SK-N-SH (cell line): ENCODE data around the gene TMPRSS11D. TPM values are rescaled to one million over a fixed set of nuclear protein-coding genes. Genes with fewer than 3 reads are reported as not detected.

Source experiments
- CTCF ChIA-PET: fragments of 300-600, 350-600 bp; formaldehyde crosslinking; extraction: SDS; loops from one replicate; lab custom pipeline; 2021; lab: Yijun Ruan, JAX
- POLR2A ChIA-PET: fragments of 350-600 bp; sonication (Branson Sonifier 250); formaldehyde crosslinking; extraction: SDS; loops from one replicate; lab custom pipeline; 2020; ENCODE audit warnings: antibody characterized with exemption, inconsistent platforms; lab: Yijun Ruan, JAX
- DNase-seq: peaks from one replicate; pipeline ENCODE4 v3.0.0; 2012
- H2AFZ ChIP-seq: fragments of 200-600 bp; sonication (generic); 2 replicates; pipeline ENCODE4 v1.8.1; 2016; ENCODE audit warnings: antibody characterized with exemption, mild to moderate bottlenecking, low read depth
- H3F3A ChIP-seq: fragments of 200-600 bp; sonication (generic); replicated peaks from 2 replicates; pipeline ENCODE3; 2016; ENCODE audit warnings: antibody characterized with exemption, mild to moderate bottlenecking; ENCODE audit not compliant: insufficient read depth
- H3K27ac ChIP-seq, 2 experiments: fragments of 200-500 bp in 1 of 2; fragments of 200-600 bp in 1 of 2; sonication (Bioruptor generic) in 1 of 2; sonication (generic), shearing (Covaris generic) in 1 of 2; 2 replicates each; pipeline versions ENCODE4 v1.5.1 to v1.6.1; 2014 to 2016; ENCODE audit warnings: low read depth in 2 of 2, inconsistent platforms in 1 of 2, low read length in 1 of 2, mild to moderate bottlenecking in 1 of 2, mixed read lengths in 1 of 2
- H3K27me3 ChIP-seq: fragments of 200-600 bp; sonication (generic), shearing (Covaris generic); 2 replicates; pipeline ENCODE4 v1.6.1; 2016; ENCODE audit warnings: mixed run types; ENCODE audit not compliant: insufficient read depth
- H3K36me3 ChIP-seq, 2 experiments: fragments of 200-500 bp in 1 of 2; fragments of 200-600 bp in 1 of 2; sonication (Bioruptor generic) in 1 of 2; sonication (generic) in 1 of 2; replicated peaks in 1 of 2; 2 replicates each; pipeline versions ENCODE3 to v1.5.1; 2014 to 2016; ENCODE audit warnings: low read length in 1 of 2, mild to moderate bottlenecking in 1 of 2; ENCODE audit not compliant: insufficient read depth in 2 of 2, control insufficient read depth in 1 of 2
- H3K4me1 ChIP-seq, 2 experiments: fragments of 200-500 bp in 1 of 2; fragments of 200-600 bp in 1 of 2; sonication (Bioruptor generic) in 1 of 2; sonication (generic), shearing (Covaris generic) in 1 of 2; 2 replicates each; pipeline versions ENCODE4 v1.5.1 to v1.6.1; 2014 to 2016; ENCODE audit warnings: low read depth in 1 of 2, low read length in 1 of 2, mixed run types in 1 of 2; ENCODE audit not compliant: insufficient read depth in 2 of 2, control insufficient read depth in 1 of 2
- H3K4me2 ChIP-seq: fragments of 200-600 bp; sonication (generic), shearing (Covaris generic); 2 replicates; pipeline ENCODE4 v1.6.1; 2017; ENCODE audit warnings: mixed run types
- H3K4me3 ChIP-seq, 2 experiments: fragments of 200-500 bp in 1 of 2; fragments of 200-600 bp in 1 of 2; sonication (Bioruptor generic) in 1 of 2; sonication (generic), shearing (Covaris generic) in 1 of 2; 2 replicates each; pipeline versions ENCODE4 v1.5.1 to v1.8.1; 2014 to 2016; ENCODE audit warnings: low read depth in 2 of 2, inconsistent platforms in 1 of 2, low read length in 1 of 2, mild to moderate bottlenecking in 1 of 2, mixed read lengths in 1 of 2, moderate library complexity in 1 of 2
- H3K79me2 ChIP-seq: fragments of 200-600 bp; sonication (generic); 2 replicates; pipeline ENCODE4 v1.8.1; 2017; ENCODE audit warnings: mild to moderate bottlenecking; ENCODE audit not compliant: insufficient read depth
- H3K9ac ChIP-seq: fragments of 200-600 bp; sonication (generic); 2 replicates; pipeline ENCODE4 v1.6.1; 2017; ENCODE audit warnings: mixed run types
- H3K9me2 ChIP-seq: fragments of 200-600 bp; sonication (generic); 2 replicates; pipeline ENCODE4 v1.6.1; 2017; ENCODE audit warnings: mixed run types
- H3K9me3 ChIP-seq: fragments of 200-600 bp; sonication (generic); 2 replicates; pipeline ENCODE4 v1.6.1; 2017; ENCODE audit warnings: mixed run types, mild to moderate bottlenecking, moderate library complexity
- H4K20me1 ChIP-seq: fragments of 200-600 bp; sonication (generic); 2 replicates; pipeline ENCODE4 v1.6.1; 2017; ENCODE audit warnings: mild to moderate bottlenecking, mixed run types; ENCODE audit not compliant: insufficient read depth
- CHD2 ChIP-seq: fragments of 150-350 bp; IDR thresholded peaks from 2 replicates; pipeline ENCODE4 v1.6.1; 2018; ENCODE audit warnings: low read length; ENCODE audit not compliant: partially characterized antibody
- CTCF ChIP-seq: fragments of 200-600 bp; sonication (generic); IDR thresholded peaks from 2 replicates; pipeline ENCODE4 v1.6.1; 2017; ENCODE audit warnings: antibody characterized with exemption, mild to moderate bottlenecking, moderate library complexity
- EP300 ChIP-seq, 2 experiments: IDR thresholded peaks; 2 replicates each; pipeline versions ENCODE4 v1.4.0 to v1.6.1; 2012; ENCODE audit warnings: borderline replicate concordance in 1 of 2, low read depth in 1 of 2, low read length in 1 of 2
- GATA2 ChIP-seq: sonication (generic); formaldehyde crosslinking; IDR thresholded peaks from 2 replicates; pipeline ENCODE4 v1.5.0; 2020; ENCODE audit warnings: mild to moderate bottlenecking, missing genetic modification reagents
- JUND ChIP-seq: IDR thresholded peaks from 2 replicates; pipeline ENCODE4 v1.4.0; 2012
- MXI1 ChIP-seq: IDR thresholded peaks from 2 replicates; pipeline ENCODE4 v1.6.1; 2012; ENCODE audit warnings: mild to moderate bottlenecking, low read depth, low read length, improper control_type of control experiment
- NFIC ChIP-seq: IDR thresholded peaks from 2 replicates; pipeline ENCODE4 v1.4.0; 2012; ENCODE audit warnings: borderline replicate concordance
- NRF1 ChIP-seq: IDR thresholded peaks from 2 replicates; pipeline ENCODE4 v1.6.1; 2012; ENCODE audit warnings: low read depth, mild to moderate bottlenecking, low read length
- PBX3 ChIP-seq: IDR thresholded peaks from 2 replicates; pipeline ENCODE4; 2012
- POLR2AphosphoS5 ChIP-seq: IDR thresholded peaks from 2 replicates; pipeline ENCODE4 v1.6.1; 2012; ENCODE audit warnings: low read depth, low read length
- RFX5 ChIP-seq: IDR thresholded peaks from 2 replicates; pipeline ENCODE4 v1.6.1; 2012; ENCODE audit warnings: mild to moderate bottlenecking, improper control_type of control experiment, low read length
- RXRA ChIP-seq: IDR thresholded peaks from 2 replicates; pipeline ENCODE4 v1.4.0; 2012; ENCODE audit warnings: low read depth, mild to moderate bottlenecking, borderline replicate concordance
- SIN3A ChIP-seq: IDR thresholded peaks from 2 replicates; pipeline ENCODE4 v1.6.1; 2012; ENCODE audit warnings: low read depth, mild to moderate bottlenecking, low read length, moderate library complexity, borderline replicate concordance
- TAF1 ChIP-seq: IDR thresholded peaks from 2 replicates; pipeline ENCODE4 v1.6.1; 2012; ENCODE audit warnings: low read depth, mild to moderate bottlenecking, low read length, moderate library complexity, borderline replicate concordance
- TCF12 ChIP-seq: IDR thresholded peaks from 2 replicates; pipeline ENCODE4 v1.4.0; 2012
- ZBTB33 ChIP-seq: IDR thresholded peaks from 2 replicates; pipeline ENCODE4 v1.4.0; 2012; ENCODE audit warnings: low read depth, borderline replicate concordance
- WGBS: methylation state at CpG from one replicate; pipeline ENCODE4 v1.1.6; 2017; ENCODE audit warnings: low lambda C conversion rate; 5-methylcytosine and 5-hydroxymethylcytosine counted together
- polyA plus RNA-seq, 3 experiments: library from polyadenylated mRNA; depleted of rRNA; stranded (reverse); fragments of >200 nt; gene quantifications; 2 replicates each; pipeline ENCODE4 v1.2.3, GENCODE V29; 2012
- TF ChIP-seq, protein P1 (sequence below): IDR thresholded peaks from 2 replicates; pipeline ENCODE4 v1.6.1; 2012; ENCODE audit warnings: mild to moderate bottlenecking, low read depth, low read length, moderate library complexity

Gene TMPRSS11D
- polyA plus RNA-seq, 1 of the 3 experiments (the other 2 are of a cell fraction), result 0.02 TPM

DNA sequence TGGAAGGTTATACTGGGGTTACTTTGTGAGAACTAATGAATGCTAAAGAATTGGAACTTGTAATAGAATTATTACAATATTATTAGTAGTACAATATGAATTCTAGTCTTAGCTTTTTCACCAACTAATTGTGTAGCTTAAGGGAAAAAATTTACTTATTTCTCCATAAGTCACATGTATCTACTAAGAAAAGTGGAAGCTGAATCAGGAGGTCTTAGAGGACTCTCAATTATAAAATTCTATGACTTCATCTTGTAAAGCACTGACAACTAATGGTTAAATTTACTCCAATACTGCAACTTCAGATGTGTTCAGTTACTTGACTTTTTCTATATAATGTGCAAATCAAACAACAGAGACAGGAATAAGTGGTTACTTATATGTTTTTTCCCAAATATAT is 899 bp upstream of the TMPRSS11D start:
- no peaks in the 10 kb centered on the region for H3K36me3 ChIP-seq
- no peak for DNase-seq
- ChIA-PET CTCF (no interaction called here), POLR2A (no interaction called here)
- H3K27me3 ChIP-seq, result no peaks in the 10 kb centered on the region
- no peak overlapping the region for H3K4me3 ChIP-seq
- H3K9ac ChIP-seq, result no peak overlapping the region
- no peaks in the 10 kb centered on the region for H3K79me2 ChIP-seq
- H3K9me2 ChIP-seq, result no peaks in the 10 kb centered on the region; the same call in 1 of the 2 replicates
- H3K4me2 ChIP-seq, result no peak overlapping the region
- peak overlapping the region in 1 of 2 experiments; percentile 86; a peak in 1 of 4 replicates for H3K27ac ChIP-seq
- TF ChIP-seq POLR2AphosphoS5 (no peak), RFX5 (no peak), ZBTB33 (no peak), MXI1 (no peak)
- TF ChIP-seq, all 33 proteins: peak for 0
- Histone ChIP-seq H2AFZ (no peak overlapping the region; the same call in 1 of the 2 replicates), H3K4me1 (peaks cover 0 to 8% of the 10 kb centered on the region in 2 experiments; a peak in 2 of 4 replicates), H3F3A (peaks cover 19% of the 10 kb centered on the region), H4K20me1 (no peaks in the 10 kb centered on the region), H3K9me3 (no peaks in the 10 kb centered on the region)

GRCh38 chr4:67883458-67883857 is 344 bp downstream of the TMPRSS11D start:
- Histone ChIP-seq H4K20me1 (no peaks in the 10 kb centered on the region), H3K4me1 (peaks cover 0 to 8% of the 10 kb centered on the region in 2 experiments; a peak in 2 of 4 replicates), H3K79me2 (no peaks in the 10 kb centered on the region), H3K9me2 (no peaks in the 10 kb centered on the region; the same call in 1 of the 2 replicates), H3K4me2 (no peak overlapping the region), H3K4me3 (no peak overlapping the region), H3K27ac (no peak overlapping the region), H3K27me3 (no peaks in the 10 kb centered on the region), H3K9ac (no peak overlapping the region), H3F3A (peaks cover 19% of the 10 kb centered on the region), H3K36me3 (no peaks in the 10 kb centered on the region), H3K9me3 (no peaks in the 10 kb centered on the region), H2AFZ (no peak overlapping the region)
- ChIA-PET CTCF (interaction anchor here (0.9 kb wide), 1 partner anchor 17 kb away, joined by 3 read pairs; no protein-coding TSS in a partner anchor), POLR2A (no interaction called here)
- DNase-seq, result no peak
- no peak for TF ChIP-seq GATA2 (CRISPR knock-in tag)
- TF ChIP-seq TCF12, result no peak
- no peak for TF ChIP-seq NRF1
- TF ChIP-seq NFIC, result no peak
- TF ChIP-seq, protein P1, sequence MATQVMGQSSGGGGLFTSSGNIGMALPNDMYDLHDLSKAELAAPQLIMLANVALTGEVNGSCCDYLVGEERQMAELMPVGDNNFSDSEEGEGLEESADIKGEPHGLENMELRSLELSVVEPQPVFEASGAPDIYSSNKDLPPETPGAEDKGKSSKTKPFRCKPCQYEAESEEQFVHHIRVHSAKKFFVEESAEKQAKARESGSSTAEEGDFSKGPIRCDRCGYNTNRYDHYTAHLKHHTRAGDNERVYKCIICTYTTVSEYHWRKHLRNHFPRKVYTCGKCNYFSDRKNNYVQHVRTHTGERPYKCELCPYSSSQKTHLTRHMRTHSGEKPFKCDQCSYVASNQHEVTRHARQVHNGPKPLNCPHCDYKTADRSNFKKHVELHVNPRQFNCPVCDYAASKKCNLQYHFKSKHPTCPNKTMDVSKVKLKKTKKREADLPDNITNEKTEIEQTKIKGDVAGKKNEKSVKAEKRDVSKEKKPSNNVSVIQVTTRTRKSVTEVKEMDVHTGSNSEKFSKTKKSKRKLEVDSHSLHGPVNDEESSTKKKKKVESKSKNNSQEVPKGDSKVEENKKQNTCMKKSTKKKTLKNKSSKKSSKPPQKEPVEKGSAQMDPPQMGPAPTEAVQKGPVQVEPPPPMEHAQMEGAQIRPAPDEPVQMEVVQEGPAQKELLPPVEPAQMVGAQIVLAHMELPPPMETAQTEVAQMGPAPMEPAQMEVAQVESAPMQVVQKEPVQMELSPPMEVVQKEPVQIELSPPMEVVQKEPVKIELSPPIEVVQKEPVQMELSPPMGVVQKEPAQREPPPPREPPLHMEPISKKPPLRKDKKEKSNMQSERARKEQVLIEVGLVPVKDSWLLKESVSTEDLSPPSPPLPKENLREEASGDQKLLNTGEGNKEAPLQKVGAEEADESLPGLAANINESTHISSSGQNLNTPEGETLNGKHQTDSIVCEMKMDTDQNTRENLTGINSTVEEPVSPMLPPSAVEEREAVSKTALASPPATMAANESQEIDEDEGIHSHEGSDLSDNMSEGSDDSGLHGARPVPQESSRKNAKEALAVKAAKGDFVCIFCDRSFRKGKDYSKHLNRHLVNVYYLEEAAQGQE, result no peak
- TF ChIP-seq CHD2, result no peak
- no peak for TF ChIP-seq JUND
- TF ChIP-seq TAF1, result no peak
- TF ChIP-seq CTCF, result no peak
- no peak for TF ChIP-seq SIN3A
- no peak for TF ChIP-seq MXI1
- no peak for TF ChIP-seq RXRA
- TF ChIP-seq PBX3, result no peak
- no peak for TF ChIP-seq EP300 (IDR thresholded peaks at IDR 0.05; ENCODE audit: borderline replicate concordance in 1 of 2, low read depth in 1 of 2, low read length in 1 of 2)
- WGBS, result 76% methylated on average over 5 of the region's 5 CpGs
